IPS-NIHi7 (cell line): ENCODE measurements around the gene SERINC5.

ENCODE experiments used
- DNase-seq: peaks from one replicate; pipeline ENCODE4 v3.0.0; 2012; ENCODE audit warnings: mixed read lengths; ENCODE audit errors: extremely low spot score

SERINC5 gene

DNA sequence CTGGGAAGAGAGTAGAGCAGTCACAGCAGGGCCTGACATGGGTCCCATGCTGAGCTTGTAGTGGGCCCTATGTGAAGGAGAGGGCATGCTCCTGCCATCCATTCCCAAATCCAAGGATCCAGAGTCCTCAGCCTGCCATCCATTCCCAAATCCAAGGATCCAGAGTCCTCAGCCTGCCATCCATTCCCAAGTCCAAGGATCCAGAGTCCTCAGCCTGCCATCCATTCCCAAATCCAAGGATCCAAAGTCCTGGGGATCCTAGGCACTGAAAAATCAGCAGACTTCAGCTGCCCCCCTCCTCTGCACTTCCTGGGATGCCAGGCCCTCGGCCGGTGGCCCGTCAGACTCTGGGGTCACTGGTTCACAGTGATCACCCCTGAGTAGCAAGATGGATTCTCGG, 187.1 kb downstream of the SERINC5 start:
- DNase-seq = no peak

DNA sequence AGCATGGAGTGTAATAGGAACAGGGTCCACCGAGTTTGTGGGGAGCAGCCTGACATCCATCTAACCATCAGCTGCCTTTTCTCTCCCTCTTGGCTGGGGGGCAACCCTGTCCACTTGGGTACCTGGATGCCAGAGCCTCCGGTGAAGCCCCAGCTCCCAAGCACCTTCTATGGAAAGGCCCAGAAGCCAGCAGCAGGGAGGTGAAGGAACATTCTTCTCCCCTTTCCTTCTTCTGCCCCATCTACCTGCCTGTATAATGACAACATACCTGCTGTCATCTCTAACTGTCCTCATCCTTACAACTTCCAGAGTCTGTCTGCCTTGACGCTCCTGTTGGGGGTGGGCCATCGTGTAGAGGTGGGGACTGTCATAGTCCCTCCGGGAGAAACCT, 187.6 kb downstream of the SERINC5 start:
- no peak for DNase-seq

DNA sequence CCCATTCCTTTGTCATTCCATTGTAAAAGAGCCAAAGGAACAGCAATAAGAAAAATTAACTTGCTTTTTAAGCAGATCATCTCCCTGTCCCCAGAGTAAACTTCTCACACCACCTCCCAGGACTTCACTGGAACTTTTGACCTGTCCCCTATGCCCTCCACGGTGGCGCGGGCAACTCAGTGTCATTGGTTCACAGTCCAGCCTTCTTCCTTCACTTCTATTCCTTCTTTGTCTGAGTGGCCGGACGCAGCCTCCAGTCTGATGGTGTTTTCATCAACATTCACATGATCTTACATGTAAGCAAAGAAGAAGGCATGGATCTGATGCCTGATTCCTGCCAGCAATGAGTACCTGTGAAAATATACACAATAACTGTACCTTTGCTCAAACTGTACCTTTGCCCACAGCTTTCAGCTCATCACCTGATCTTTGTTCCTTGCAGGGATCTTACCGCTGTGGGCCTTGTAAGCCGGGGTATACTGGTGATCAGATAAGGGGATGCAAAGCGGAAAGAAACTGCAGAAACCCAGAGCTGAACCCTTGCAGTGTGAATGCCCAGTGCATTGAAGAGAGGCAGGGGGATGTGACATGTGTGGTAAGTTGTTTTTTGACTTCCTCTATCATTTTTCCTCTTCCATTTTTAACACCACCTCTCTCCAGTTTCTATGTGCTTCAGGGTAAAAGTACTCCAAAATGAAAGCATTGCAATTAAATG, 188.2 kb downstream of the SERINC5 start:
- no peak for DNase-seq

DNA sequence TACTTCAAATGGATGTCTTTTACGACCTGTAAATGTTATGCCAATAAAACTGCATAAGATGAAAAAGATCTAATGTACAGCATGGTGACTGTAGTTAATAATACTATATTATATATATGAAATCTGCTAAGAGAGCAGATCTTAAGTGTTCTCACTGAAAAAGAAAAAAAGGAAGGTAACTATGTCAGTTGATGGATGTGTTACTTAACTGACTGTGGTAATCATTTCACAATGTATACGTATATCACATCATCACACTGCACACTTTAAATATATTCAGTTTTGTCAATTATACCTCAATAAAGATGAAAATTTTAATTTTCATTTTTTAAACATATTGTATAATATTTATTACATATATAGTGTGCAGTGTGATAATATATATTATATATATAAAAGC, 188.8 kb downstream of the SERINC5 start:
- DNase-seq = no peak

DNA sequence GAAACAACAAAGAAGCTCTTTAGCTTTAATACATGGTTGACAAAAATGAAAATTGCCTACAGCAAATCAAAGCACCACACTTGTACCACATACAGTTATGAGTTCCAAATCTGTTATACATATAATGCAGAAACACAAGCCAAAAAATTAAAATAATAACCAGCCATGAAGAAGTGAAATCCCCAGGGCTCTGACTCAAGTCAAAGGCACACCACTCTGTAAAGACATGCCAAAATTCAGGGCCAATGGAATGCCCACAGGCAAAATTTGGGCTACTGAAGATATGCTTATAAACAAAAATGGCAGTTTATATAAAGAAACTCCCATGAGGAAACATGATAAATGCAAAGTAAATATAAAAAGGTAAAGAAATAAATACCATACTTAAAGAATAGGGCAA, 191.7 kb downstream of the SERINC5 start:
- DNase-seq = no peak
